Mesenteric fat pad (tissue), 1 donor: Measurements from ENCODE around the gene OR1A2. TPM values are rescaled to one million over a fixed set of nuclear protein-coding genes. Genes with fewer than 3 reads are reported as not detected.
"Not testable (repeated sequence)": the region's sequence is repeated elsewhere in the genome, so short reads cannot be mapped to it uniquely, and the experiment has no call there.

ENCODE experiments used
- DNase-seq: peaks from one replicate; pipeline ENCODE4 v3.0.0-alpha.2; 2020; ENCODE audit warnings: low spot score
- long read RNA-seq: library from polyadenylated mRNA; unstranded; transcript quantifications from one replicate; pipeline ENCODE4 v2.0.0, GENCODE V29; 2020
- total RNA-seq: library from RNA; stranded (reverse); fragmentation: NEBNext Ultra II Directional; extraction: Animal tissue kit (Norgen Biotek cat#: 25700); gene quantifications from one replicate; pipeline ENCODE4 v1.2.1, GENCODE V29; 2021
- donor health status: DM: yes; HTN: yes; CAD: no.

The OR1A2 gene
- total RNA-seq, result not detected
- long read RNA-seq, result 0 reads

- no peak for DNase-seq
These were observed at the start of gene OR1A2 for GRCh38 chr17:3197219-3197618. OR1A2 (plus strand) TSS chr17:3197519; CDS start chr17:3197519, 0 bp downstream.

- no peak for DNase-seq
These were observed 40.1 kb upstream of the OR1A2 start for GRCh38 chr17:3157218-3157617.

GRCh38 chr17:3167574-3167973, 29.7 kb upstream of the OR1A2 start:
- DNase-seq, result no peak

GRCh38 chr17:3189961-3190360, 7.4 kb upstream of the OR1A2 start:
- DNase-seq, result no peak

- DNase-seq, result no peak
These were observed 10.0 kb downstream of the OR1A2 start, which contains the start of gene OR1A1 for GRCh38 chr17:3207367-3207766. OR1A1 (plus strand) TSS chr17:3207667; CDS start chr17:3215621, 7,954 bp downstream.

- DNase-seq, result no peak
These were observed 11.2 kb downstream of the OR1A2 start for GRCh38 chr17:3208484-3208883.

- DNase-seq, result no peak
These were observed 15.7 kb downstream of the OR1A2 start for GRCh38 chr17:3213001-3213400.

- DNase-seq, result no peak
These were observed 16.3 kb downstream of the OR1A2 start for GRCh38 chr17:3213587-3213986.

- DNase-seq, result not testable (repeated sequence)
These were observed 22.7 kb downstream of the OR1A2 start for GRCh38 chr17:3219978-3220377.

- DNase-seq, result no peak
These were observed 24.5 kb downstream of the OR1A2 start for GRCh38 chr17:3221850-3222249.

- DNase-seq, result no peak
These were observed 25.2 kb downstream of the OR1A2 start for GRCh38 chr17:3222505-3222904.

- DNase-seq, result not testable (repeated sequence)
These were observed 27.5 kb downstream of the OR1A2 start for GRCh38 chr17:3224721-3225352.

GRCh38 chr17:3232300-3232699, 35.0 kb downstream of the OR1A2 start:
- not testable (repeated sequence) for DNase-seq

GRCh38 chr17:3238685-3239084, 41.4 kb downstream of the OR1A2 start:
- DNase-seq, result not testable (repeated sequence)

GRCh38 chr17:3241044-3241443, 43.7 kb downstream of the OR1A2 start:
- DNase-seq, result not testable (repeated sequence)

- not testable (repeated sequence) for DNase-seq
These were observed 47.5 kb downstream of the OR1A2 start for GRCh38 chr17:3244841-3245240.

Other genes with a start within 250 kb of the OR1A2 start
- gene OR1D5, start 133.9 kb upstream of the OR1A2 start, total RNA-seq, result not detected
- gene OR1D2, start 93.1 kb upstream of the OR1A2 start, total RNA-seq, result not detected
- not detected for gene OR1G1, start 70.0 kb upstream of the OR1A2 start, total RNA-seq
- gene OR1A1, start 10.1 kb downstream of the OR1A2 start, total RNA-seq, result not detected
- not detected for gene OR3A1, start 100.8 kb downstream of the OR1A2 start, total RNA-seq
- 1.2 TPM for gene OR3A2, start 188.8 kb downstream of the OR1A2 start, total RNA-seq
- not detected for gene OR1E1, start 200.9 kb downstream of the OR1A2 start, total RNA-seq
- gene OR3A3, start 213.9 kb downstream of the OR1A2 start, total RNA-seq, result not detected
- gene OR1E2, start 236.3 kb downstream of the OR1A2 start, total RNA-seq, result not detected